Measurements from ENCODE around the gene ZFAND3.

Gene ZFAND3

GRCh38 chr6:37809197-37809543 lies 10.4 kb upstream of the ZFAND3 start:
- H3K36me3 Mint-ChIP-seq (ENCODE audit: low read depth): no peaks in the 10 kb centered on the region
- H3K4me3 Mint-ChIP-seq: no peak overlapping the region
- no peaks in the 10 kb centered on the region for H3K4me1 Mint-ChIP-seq
- H3K27ac Mint-ChIP-seq: no peak overlapping the region
- peaks cover 3% of the 10 kb centered on the region for H3K27me3 Mint-ChIP-seq
- H3K9me3 Mint-ChIP-seq: no peaks in the 10 kb centered on the region
- no peak for ATAC-seq
- DNase-seq: no peak

DNA sequence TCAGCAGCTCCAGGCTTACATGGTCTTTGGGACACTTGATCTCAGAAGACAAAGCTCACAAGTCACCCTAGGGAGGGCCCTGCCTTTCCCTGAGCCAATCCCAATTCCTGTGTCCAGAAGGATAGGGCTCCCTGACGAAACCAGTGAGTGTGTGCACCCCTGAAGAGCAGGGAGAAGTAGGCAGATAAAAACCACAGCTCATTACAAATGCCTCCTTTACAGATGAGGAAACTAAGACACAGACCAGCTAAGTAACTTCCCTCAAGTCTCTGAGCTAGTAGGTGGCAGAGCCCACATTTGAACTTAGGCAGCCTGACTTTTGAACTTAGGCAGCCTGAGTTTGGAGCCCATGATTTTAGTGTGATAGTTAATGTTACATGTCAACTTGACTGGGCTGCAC lies 6.7 kb upstream of the ZFAND3 start:
- H3K4me1 Mint-ChIP-seq: peaks cover 7% of the 10 kb centered on the region
- H3K9me3 Mint-ChIP-seq: no peaks in the 10 kb centered on the region
- no peak for ATAC-seq
- no peaks in the 10 kb centered on the region for H3K36me3 Mint-ChIP-seq (ENCODE audit: low read depth)
- H3K27me3 Mint-ChIP-seq: peaks cover 3% of the 10 kb centered on the region
- no peak overlapping the region for H3K27ac Mint-ChIP-seq
- no peak for DNase-seq
- no peak overlapping the region for H3K4me3 Mint-ChIP-seq

DNA sequence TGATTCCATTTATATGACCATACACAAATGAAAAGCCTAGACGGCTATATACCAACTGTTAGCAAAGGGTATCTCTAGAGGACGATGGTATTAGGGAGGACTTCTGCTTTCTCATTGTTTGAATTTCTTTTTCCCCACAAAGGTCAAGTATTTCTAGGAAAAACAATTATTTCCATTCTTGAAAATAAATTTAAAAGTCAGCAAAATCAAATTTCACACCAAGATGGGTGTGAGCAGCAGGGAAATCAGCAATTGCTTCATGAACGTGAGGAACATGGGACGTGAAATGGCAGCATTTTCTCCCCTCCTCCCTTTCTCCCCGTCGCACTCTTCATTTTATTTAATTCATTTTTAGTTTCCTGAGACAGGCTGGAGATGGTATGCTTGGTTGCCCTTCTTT lies 5.2 kb upstream of the ZFAND3 start:
- no peaks in the 10 kb centered on the region for H3K36me3 Mint-ChIP-seq (ENCODE audit: low read depth)
- DNase-seq (no peak), ATAC-seq (no peak)
- no peaks in the 10 kb centered on the region for H3K27me3 Mint-ChIP-seq
- H3K4me1 Mint-ChIP-seq: peaks cover 17% of the 10 kb centered on the region
- H3K27ac Mint-ChIP-seq: no peak overlapping the region
- no peaks in the 10 kb centered on the region for H3K9me3 Mint-ChIP-seq
- no peak overlapping the region for H3K4me3 Mint-ChIP-seq

DNA sequence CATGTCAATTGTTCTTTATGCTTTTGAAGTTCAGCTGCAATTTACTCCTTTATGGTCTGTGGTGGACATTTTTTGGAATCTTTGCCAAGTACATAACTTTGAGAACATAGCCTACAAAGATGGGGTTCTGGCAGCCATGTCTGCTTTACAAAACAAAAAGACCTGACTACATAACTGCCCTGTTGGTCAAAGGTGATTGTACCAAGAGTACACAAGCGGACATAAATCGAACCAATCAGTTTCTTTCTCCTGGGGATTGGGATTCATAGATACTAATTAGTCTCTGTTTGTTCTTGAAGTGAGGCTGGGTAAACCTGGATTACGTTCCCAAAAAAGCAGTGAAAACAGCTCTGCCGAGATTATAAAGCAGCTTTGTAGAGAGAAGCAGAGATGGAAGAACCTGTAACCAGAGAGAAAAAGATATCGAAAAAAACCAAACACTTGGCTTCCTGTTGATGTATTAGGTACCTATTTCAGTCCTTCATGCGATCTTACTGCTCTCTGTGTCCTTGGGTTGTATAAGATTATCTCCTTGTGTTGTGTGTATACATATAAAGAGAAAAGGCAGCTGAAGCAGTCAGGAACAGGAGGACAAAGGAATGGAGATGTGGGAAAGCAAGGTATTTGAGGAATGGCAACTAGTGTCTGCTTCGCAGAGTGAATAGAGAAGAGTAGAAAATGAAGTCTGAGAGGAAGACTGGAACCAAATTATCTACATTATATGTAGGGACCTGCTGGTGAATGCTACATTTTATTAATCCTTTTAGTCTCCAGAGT lies 2.7 kb upstream of the ZFAND3 start:
- peaks cover 3% of the 10 kb centered on the region for H3K36me3 Mint-ChIP-seq (ENCODE audit: low read depth)
- no peak for ATAC-seq
- no peak overlapping the region for H3K27ac Mint-ChIP-seq
- H3K4me3 Mint-ChIP-seq: no peak overlapping the region
- DNase-seq: no peak
- no peaks in the 10 kb centered on the region for H3K27me3 Mint-ChIP-seq
- H3K4me1 Mint-ChIP-seq: peaks cover 32% of the 10 kb centered on the region
- H3K9me3 Mint-ChIP-seq: no peaks in the 10 kb centered on the region

DNA sequence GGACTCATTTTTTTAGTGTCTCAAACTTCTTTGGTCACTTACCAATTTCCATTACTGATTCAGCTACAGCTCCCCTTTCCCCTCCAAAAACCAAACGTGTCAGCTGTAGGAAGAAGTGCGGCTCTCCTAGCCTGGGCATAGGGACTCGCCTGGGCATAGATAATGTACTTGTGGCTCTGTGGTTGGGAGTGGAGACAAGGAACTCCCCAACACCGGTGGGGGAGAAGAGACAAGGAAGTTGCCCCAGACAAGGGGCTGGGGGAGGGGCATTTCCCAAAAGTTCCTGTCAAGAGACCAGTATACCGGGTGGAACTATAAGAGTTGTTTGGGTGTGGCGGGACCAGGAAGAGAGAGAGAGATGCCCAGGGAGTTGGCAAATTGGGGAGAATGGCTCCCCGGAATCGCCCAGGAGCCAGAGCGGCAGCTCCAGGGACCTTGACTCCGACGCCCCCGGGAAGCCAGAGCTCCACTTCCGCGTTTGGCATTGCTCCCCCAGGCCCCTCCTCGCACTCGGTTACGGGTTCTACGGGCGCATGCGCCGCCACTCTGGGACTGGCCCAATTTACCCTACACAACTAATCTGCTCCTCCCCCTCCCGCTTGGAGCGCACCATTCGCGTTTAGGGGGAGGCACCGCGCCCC lies 871 bp upstream of the ZFAND3 start:
- H3K4me1 Mint-ChIP-seq: peaks cover 51% of the 10 kb centered on the region
- no peaks in the 10 kb centered on the region for H3K9me3 Mint-ChIP-seq
- peak; percentile 96 for DNase-seq
- no peaks in the 10 kb centered on the region for H3K27me3 Mint-ChIP-seq
- H3K4me3 Mint-ChIP-seq: peak overlapping the region; percentile 88
- peak overlapping the region; percentile 90 for H3K27ac Mint-ChIP-seq
- H3K36me3 Mint-ChIP-seq (ENCODE audit: low read depth): peaks cover 4% of the 10 kb centered on the region
- peak; percentile 75 for ATAC-seq

- ATAC-seq: peak; percentile 54
- H3K9me3 Mint-ChIP-seq: no peaks in the 10 kb centered on the region
- H3K4me3 Mint-ChIP-seq: peak overlapping the region; percentile 88
- H3K4me1 Mint-ChIP-seq: peaks cover 62% of the 10 kb centered on the region
- no peaks in the 10 kb centered on the region for H3K27me3 Mint-ChIP-seq
- H3K36me3 Mint-ChIP-seq (ENCODE audit: low read depth): peaks cover 5% of the 10 kb centered on the region
- peak; percentile 68 for DNase-seq
- peak overlapping the region; percentile 91 for H3K27ac Mint-ChIP-seq
Measured at GRCh38 chr6:37819802-37820717, 533 bp downstream of the ZFAND3 start.

- Mint-ChIP-seq H3K9me3 (no peaks in the 10 kb centered on the region), H3K4me1 (peaks cover 68% of the 10 kb centered on the region), H3K36me3 (ENCODE audit: low read depth) (peaks cover 5% of the 10 kb centered on the region), H3K4me3 (peak overlapping the region; percentile 88), H3K27me3 (no peaks in the 10 kb centered on the region), H3K27ac (peak overlapping the region; percentile 91)
- ATAC-seq (no peak), DNase-seq (no peak)
Measured at GRCh38 chr6:37820718-37821079, 1.2 kb downstream of the ZFAND3 start.

DNA sequence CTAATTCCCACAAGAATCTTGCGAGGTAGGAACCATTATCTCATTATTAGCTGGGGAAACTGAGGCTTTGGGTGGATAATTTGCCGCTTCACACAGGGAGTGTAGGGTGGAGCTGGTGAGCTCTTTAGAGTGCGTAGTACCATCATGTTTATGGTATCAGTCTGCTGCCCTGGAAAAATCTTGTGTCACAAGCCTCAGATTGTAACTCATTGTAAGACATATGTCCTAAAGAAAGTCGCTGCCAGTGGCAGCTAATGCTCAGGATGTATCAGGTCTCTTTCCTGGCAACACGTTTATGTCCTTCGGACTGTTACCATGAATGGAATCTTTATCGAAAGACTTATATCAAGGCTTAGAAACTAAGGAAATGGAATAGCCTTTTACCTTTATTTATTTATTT lies 1.9 kb downstream of the ZFAND3 start:
- DNase-seq: no peak
- no peaks in the 10 kb centered on the region for H3K27me3 Mint-ChIP-seq
- peak overlapping the region; percentile 91 for H3K27ac Mint-ChIP-seq
- no peak for ATAC-seq
- peaks cover 75% of the 10 kb centered on the region for H3K4me1 Mint-ChIP-seq
- no peaks in the 10 kb centered on the region for H3K9me3 Mint-ChIP-seq
- H3K36me3 Mint-ChIP-seq (ENCODE audit: low read depth): peaks cover 8% of the 10 kb centered on the region
- H3K4me3 Mint-ChIP-seq: peak overlapping the region; percentile 88

DNA sequence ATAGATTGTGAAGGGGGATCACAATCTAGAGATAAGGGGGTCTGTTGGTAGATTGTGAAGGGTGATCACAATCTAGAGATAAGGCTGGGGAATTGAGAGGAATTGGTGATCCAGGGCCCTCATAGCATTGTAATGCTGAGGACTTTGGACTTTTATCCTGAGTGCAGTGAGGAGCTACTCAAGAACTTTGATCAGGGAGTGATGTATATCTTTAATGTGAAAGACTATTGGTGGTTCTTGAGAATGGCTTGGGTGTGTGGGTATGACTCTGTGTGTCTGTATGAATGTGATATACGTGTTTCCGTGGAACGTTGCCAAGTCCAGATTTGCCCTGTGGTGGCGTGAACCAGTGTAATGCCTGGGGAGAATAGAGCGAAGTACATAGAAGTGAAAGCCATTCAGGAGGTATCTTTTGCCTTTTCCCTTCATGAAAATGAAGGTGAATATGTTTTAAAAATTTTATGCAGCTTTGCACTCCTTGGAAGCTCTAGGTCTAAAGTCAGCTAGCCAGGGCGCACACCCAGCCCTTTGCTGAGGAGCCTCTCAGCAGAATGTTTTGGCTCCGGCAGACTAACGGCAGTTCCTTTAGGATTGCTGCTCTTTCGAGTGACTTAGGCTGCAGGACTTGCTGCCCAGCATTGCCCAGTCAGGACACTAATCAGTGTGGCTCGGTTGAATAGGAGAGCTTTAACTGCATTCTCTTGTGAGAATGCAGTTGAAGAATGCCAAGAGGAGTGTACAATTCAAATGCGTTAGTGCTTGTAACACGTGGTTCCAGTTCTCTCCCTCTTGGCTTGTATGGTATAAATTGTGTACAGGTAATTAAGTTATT lies 3.5 kb downstream of the ZFAND3 start:
- DNase-seq (peak; percentile 32), ATAC-seq (peak; percentile 3)
- Mint-ChIP-seq H3K9me3 (no peaks in the 10 kb centered on the region), H3K4me1 (peaks cover 80% of the 10 kb centered on the region), H3K27ac (peak overlapping the region; percentile 0), H3K27me3 (no peaks in the 10 kb centered on the region), H3K4me3 (peak overlapping the region; percentile 9), H3K36me3 (ENCODE audit: low read depth) (peaks cover 8% of the 10 kb centered on the region)

GRCh38 chr6:37824170-37824569 lies 4.6 kb downstream of the ZFAND3 start:
- no peak overlapping the region for H3K4me3 Mint-ChIP-seq
- no peaks in the 10 kb centered on the region for H3K9me3 Mint-ChIP-seq
- no peak for ATAC-seq
- no peak overlapping the region for H3K27ac Mint-ChIP-seq
- H3K4me1 Mint-ChIP-seq: peaks cover 77% of the 10 kb centered on the region
- peaks cover 8% of the 10 kb centered on the region for H3K36me3 Mint-ChIP-seq (ENCODE audit: low read depth)
- no peak for DNase-seq
- H3K27me3 Mint-ChIP-seq: no peaks in the 10 kb centered on the region

DNA sequence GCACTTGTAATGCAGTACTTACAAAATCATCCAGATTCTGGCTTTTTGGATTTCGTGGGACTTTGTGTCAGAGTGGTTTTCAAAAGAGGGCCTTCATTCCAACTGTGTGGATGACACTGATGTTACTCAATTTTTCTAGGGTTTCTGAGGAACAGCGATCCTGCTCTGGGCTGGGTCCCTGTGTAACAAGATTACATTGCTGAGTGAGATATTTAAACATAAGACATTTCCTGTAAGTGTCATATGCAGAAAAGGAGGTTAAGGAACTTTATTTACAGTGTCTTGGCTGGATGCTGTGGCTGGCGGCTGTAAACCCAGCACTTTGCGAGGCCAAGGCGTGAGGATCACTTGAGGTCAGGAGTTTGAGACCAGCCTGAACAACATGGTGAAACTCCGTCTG lies 6.7 kb downstream of the ZFAND3 start:
- ATAC-seq (no peak), DNase-seq (no peak)
- H3K36me3 Mint-ChIP-seq (ENCODE audit: low read depth): peaks cover 5% of the 10 kb centered on the region
- H3K27ac Mint-ChIP-seq: peak overlapping the region; percentile 57
- no peak overlapping the region for H3K4me3 Mint-ChIP-seq
- peaks cover 83% of the 10 kb centered on the region for H3K4me1 Mint-ChIP-seq
- H3K27me3 Mint-ChIP-seq: no peaks in the 10 kb centered on the region
- no peaks in the 10 kb centered on the region for H3K9me3 Mint-ChIP-seq

GRCh38 chr6:37826993-37827392 lies 7.5 kb downstream of the ZFAND3 start:
- H3K27ac Mint-ChIP-seq: no peak overlapping the region
- H3K9me3 Mint-ChIP-seq: no peaks in the 10 kb centered on the region
- ATAC-seq: no peak
- no peaks in the 10 kb centered on the region for H3K27me3 Mint-ChIP-seq
- no peak overlapping the region for H3K4me3 Mint-ChIP-seq
- H3K4me1 Mint-ChIP-seq: peaks cover 83% of the 10 kb centered on the region
- H3K36me3 Mint-ChIP-seq (ENCODE audit: low read depth): peaks cover 6% of the 10 kb centered on the region
- no peak for DNase-seq

DNA sequence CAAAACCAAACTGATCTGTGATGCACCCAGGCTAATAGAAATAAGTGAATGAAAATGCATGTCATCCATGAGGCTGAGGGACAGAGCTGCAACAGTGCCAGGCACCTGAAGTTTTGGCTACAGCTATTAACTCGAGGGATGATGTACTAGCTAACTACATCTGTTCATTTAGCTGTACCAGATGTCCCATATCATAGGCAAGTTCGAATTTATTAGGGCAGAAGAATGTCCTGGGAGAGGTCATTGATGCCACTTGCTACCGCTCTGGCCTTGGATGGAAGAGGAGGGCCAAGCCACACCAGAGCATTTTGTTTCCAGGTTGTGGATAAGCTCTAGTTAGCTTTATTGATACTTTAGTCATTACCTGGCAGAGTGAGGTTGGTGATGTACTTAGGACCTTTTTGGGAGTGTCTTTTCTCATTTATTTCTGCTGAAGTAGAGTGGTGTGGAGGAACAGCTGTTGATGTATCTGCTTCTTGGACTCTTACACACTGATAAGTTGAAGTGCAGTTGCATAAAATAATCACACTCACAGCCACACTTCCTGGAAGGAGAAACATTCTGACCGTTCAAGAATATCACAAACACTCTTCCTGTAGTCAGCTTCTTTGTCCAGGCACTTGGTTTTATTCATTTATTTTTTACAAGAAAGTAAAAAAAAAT lies 8.2 kb downstream of the ZFAND3 start:
- no peaks in the 10 kb centered on the region for H3K9me3 Mint-ChIP-seq
- H3K4me3 Mint-ChIP-seq: no peak overlapping the region
- no peaks in the 10 kb centered on the region for H3K27me3 Mint-ChIP-seq
- H3K27ac Mint-ChIP-seq: peak overlapping the region; percentile 28
- peaks cover 81% of the 10 kb centered on the region for H3K4me1 Mint-ChIP-seq
- DNase-seq (no peak), ATAC-seq (no peak)
- peaks cover 11% of the 10 kb centered on the region for H3K36me3 Mint-ChIP-seq (ENCODE audit: low read depth)

- no peak for ATAC-seq
- H3K27me3 Mint-ChIP-seq: no peaks in the 10 kb centered on the region
- H3K27ac Mint-ChIP-seq: no peak overlapping the region
- H3K4me3 Mint-ChIP-seq: no peak overlapping the region
- no peak for DNase-seq
- peaks cover 61% of the 10 kb centered on the region for H3K4me1 Mint-ChIP-seq
- H3K9me3 Mint-ChIP-seq: peaks cover 5% of the 10 kb centered on the region
- H3K36me3 Mint-ChIP-seq (ENCODE audit: low read depth): peaks cover 25% of the 10 kb centered on the region
Measured at GRCh38 chr6:37830225-37830624, 10.7 kb downstream of the ZFAND3 start.

Measured in activated naive CD8-positive, alpha-beta T cell treated with anti-CD3 and anti-CD28 coated beads, Interleukin-2, amount 50 U/mL, for 24 hours (primary cell).